ENCODE results near the gene S100A7A.

Gene S100A7A

DNA sequence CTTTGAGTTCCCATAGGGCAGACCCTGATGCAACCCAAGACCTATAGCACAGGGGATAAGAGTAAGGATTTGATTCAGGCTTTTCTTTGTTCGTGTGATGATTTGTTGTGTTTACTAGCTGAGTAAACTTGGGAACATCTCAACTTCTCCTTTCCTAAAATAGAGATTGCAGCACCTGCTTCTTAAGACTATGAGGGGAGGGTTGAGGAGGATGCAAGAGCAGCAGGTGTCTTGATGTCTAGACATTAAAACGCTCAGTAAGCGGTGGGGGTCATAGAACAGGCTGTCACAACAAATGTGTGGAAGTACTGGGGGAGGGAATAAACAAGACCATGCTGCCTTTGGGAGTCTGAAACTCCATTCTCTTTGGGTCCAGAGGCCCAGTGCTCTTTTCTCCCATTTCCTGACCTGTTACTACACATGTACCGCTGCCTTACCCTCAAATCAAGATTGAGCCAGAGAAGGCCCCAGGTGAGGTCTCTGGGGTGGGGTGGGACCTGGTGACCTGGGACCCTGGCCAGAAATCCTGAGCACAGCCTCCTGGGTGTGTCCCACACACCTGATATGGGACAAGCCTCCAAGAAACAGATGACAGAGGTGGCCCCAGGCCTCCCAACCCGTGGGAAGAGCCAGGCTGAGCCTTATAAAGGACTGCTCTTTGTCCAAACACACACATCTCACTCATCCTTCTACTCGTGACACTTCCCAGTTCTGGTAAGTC, at the start of gene S100A7A:
Gene S100A7A, plus strand, starts transcription at position 671 of the 721 bp plus-strand sequence. CDS start 1,563 bp downstream, outside the sequence.
- DNase-seq (ENCODE audit: low spot score): no peak

DNA sequence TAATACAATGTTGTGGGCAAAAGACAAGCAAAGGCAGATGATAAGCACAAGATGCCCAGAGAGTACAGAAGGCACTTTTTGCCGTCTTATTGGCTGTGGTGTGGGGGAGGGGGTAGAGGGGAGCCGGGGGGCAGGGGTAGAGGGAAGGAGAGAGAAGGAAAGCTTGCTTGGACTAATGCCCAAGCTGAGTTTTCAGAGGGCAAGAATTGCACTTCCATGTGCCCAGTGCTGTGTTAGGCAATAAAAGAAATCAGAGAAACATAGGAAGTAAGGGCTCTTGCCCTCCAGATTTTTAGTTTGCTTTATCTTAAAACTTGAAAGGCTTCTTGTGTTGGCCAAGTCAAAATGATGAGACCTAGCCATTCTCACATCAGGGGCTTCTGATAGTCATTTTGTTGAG, 49.2 kb upstream of the S100A7A start:
- DNase-seq (ENCODE audit: low spot score): no peak

DNA sequence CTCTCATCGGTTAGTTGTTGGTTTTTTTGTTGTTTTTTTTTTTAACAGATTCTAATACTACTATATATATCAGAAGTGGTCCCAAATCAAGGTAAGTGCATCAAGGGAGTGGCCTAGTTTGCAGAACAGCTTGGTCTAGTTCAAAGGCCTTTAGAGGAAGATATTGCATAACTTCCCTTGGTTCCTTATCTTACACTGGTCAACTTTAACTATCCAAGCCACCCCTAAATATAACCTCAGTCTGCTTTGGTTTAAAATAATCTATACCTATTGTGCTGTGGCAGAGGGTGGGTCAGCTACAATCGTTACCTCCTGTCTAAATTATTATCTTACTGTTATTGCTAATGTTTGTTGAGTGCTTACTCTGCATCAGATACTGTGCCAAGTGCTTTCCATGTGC, 47.8 kb upstream of the S100A7A start:
- DNase-seq (ENCODE audit: low spot score): no peak

DNA sequence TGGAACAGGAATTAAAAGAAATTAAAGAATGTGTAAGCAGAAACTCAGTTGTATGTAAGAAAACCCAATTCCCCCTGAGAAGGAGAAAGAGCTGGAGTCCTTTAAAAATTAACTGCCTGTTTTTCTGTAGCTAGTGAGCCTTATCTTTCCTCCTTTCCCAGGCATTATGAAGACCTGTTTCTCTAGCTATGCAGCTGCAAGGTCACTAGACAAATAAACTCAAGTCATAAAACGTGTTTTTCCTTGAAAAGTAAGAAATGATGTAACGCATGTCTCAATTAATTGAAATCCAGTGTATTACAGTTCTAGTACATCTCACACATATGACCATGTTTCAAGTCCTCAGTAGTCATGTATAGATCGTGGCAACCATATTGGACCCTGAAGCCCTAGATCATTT, 46.2 kb upstream of the S100A7A start:
- DNase-seq (ENCODE audit: low spot score): no peak

DNA sequence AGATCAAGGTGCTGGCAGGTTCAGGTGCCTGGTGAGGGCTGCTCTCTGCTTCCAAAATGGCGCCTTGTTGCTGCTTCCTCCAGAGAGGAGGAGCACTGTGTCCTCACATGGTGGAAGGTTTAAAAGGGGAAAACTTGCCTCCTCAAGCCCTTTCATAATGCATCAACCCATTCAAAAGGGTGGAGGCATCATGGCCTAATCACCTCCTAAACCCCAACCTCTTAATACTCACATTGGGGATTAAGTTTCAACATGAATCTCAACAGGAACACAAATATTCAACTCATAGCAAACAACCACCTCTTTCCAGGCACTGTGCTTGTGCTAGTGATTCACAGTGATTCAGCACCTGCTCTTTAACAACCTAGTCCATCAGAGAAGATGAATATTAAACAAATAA, 45.1 kb upstream of the S100A7A start:
- no peak for DNase-seq (ENCODE audit: low spot score)

DNA sequence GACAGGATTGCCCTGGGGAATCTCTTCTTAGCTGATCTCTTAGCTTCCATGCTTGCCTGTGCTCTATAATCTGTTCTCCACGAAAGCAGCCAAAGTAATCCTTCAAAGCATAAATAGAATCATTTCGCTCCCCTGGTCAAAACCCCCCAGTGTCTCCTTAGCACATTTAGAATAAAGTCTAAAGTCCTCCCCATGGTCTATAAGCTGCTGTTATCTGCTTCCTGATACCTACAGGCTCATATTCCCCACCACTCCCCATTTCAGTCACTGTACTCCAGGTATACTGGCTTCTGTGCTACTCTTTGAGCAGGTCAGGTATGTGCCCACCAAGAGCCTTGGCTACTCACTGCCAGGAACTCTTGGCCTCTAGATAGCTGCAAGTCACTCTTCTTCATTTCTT, 43.7 kb upstream of the S100A7A start:
- DNase-seq (ENCODE audit: low spot score): no peak

DNA sequence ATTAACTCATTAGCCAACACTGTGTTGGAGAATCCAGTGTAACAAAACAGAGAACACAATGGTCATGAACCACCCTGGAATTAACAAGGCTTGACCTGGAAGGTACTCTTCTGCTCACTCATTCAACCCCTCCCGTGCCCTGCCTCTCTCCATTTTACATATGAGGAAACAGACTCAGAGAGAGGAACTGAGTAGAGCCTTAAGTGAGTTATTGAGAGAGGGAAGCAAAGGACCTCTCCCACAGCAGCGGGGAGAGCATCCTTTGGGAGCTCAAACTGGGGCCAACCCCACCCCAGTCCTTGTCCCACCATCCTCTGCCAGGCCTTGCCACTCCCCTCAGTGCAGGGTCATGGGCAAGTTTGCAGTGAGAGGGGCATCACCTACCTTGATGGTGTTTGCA, 42.2 kb upstream of the S100A7A start:
- no peak for DNase-seq (ENCODE audit: low spot score)

DNA sequence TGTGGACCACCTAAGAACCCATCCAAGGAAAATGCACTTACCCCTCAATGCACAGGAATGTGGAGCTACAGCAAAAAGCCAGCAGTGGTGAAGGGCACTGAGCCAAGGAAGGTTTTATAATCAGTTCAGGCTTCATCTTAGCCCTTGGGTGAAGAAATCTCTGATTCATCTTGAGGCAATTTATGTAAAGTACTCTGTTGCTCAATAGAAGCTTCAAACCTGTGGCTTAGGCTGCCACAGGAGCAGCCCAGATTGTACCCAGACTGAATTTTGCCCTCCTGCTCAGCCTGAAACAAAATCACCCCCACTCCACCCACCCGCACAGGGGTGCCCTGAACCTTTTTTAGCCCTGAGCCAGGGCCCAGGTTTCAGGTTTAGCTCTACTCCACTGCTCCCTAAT, 40.8 kb upstream of the S100A7A start, which contains the start of gene S100A12:
Gene S100A12, minus strand, starts transcription at position 111 of the 400 bp plus-strand sequence. CDS start 1,029 bp downstream, outside the sequence.
- no peak for DNase-seq (ENCODE audit: low spot score)

DNA sequence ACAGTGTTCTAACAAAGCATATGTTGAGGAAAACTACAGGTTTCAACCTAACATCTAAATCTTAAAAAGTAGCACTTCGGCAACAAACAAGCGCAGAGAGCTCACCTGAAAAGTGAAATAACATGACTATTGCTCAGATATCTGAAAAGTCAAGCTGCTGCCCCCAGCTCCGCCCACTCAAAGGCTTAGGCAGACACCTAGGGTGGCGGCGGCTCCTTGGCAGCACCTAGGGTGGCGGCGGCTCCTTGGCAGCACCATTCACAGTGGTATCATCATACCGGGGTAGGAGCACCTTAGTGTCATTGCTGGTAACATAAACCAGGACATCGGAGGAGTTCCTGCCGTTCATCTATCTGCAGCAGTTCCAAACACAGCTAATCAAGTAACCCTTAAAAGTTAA, 36.7 kb upstream of the S100A7A start:
- DNase-seq (ENCODE audit: low spot score): no peak

DNA sequence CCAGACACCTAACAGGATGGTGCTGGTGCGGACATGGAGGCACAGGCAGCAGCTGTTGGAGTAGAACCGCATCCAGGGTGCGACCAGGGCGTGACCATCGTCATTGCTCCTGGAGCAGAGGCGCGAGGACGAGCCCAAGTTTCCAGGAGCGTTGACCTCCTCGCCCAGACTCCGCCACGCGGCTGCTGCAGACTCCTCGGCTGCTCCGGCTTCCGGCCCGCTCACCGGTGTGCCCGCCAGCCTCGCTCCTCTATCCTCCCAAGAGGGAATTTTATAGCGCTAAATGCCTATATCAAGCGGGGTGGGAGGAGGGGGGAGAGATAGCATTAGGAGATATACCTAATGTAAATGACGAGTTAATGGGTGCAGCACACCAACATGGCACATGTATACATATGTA, 35.6 kb upstream of the S100A7A start:
- no peak for DNase-seq (ENCODE audit: low spot score)

DNA sequence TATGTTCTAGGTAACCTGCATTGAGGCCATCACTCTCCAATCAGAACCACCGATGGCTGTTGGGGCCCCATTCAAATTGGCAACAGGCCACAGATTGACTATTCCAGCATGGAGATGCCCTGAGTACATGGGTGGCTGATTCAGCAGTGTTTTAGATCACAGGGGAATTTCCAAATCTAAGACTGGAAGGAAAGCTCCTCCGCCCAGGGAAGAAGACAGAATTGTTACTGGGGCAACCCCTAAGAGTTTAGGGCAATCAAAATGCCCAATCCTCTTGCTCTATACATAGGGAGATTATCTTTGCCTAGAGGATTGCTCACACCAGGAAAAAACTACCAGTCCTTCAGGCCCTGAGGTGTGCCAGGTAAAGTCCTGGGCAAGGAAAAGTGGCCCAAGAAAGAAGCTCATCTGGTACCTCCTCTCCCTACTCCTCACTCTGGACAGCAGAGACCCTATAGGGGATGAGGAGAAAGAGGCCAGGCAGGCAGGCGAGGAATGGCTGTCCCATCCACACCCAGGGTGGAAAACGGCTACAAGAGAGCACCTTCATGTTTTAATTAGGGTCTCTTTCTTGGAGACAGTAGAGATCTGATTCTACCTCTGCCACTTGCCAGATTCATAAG, 31.3 kb upstream of the S100A7A start:
- no peak for DNase-seq (ENCODE audit: low spot score)

DNA sequence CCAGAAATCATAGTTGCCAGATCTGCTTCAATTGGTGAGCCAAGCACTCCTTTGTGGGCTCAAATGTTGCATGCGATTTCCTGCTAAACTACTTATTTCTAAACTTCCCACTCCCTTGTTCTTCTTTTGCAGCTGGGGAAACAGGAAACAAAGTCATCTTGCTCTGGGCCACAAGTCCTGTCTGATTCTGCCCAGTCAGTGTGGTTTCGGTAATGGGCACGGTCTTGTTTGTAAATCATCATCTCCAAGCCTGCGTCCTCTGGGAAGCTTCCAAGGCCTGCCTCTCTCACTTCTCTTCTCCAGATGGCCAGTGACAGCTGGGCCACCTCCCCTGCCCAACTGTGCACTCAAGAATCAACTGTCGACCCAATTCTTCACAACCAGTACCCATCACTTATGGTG, 29.8 kb upstream of the S100A7A start:
- no peak for DNase-seq (ENCODE audit: low spot score)

DNA sequence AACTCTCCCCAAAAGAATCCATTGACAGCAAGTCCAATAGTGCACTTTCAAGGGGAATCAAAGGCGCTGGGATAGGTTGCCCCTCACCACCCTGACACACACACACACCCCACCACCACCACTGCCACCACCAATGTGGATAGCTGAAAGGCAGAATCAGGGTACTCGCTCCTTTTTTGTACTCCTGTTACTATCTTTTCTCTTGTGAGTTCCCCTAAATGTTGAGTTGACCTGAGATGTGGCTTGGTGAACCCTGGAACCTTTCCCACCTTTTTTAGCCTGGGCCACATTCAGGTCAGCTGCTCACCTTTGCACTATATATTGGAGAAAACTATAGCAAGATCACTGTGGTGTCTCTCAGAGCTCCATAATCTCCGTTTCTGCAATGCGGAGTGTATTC, 29.3 kb upstream of the S100A7A start:
- no peak for DNase-seq (ENCODE audit: low spot score)

DNA sequence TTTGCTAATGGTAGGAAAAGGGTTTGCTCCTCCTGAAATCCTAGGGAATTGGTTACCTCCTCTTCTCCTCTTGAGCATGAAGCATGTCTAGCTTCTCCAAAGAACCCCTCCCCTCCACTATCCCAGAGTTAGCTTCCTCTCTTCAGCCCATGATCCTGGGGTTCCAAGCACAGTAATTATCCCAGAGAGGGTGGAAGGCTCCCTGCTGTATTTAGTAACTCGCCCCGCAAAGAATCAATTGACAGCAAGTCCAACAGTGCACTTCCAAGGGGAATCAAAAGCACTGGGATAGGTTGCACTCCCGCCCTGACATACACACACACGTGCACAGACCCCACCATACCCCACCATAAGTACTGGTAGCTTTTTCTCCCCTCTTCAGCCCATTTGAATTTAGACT, 28.5 kb upstream of the S100A7A start:
- no peak for DNase-seq (ENCODE audit: low spot score)

DNA sequence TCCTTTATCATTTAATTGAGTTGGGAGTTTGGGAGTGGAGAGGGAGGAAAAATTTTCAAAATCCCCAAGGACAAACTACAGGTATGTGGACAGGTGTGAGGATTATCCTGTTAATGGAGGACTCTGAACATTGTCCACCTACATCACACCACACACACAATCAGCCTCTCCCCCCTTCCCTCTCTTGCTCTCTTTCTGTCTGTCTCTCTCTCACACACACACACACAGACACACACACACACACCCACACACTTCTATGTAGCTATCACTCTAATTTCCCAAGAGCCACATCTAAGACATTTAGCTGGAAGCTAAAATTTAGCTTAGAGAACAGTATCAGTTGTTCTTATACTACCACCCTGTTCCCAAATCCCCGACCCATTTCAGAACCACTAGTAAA, 26.9 kb upstream of the S100A7A start:
- DNase-seq (ENCODE audit: low spot score): no peak

DNA sequence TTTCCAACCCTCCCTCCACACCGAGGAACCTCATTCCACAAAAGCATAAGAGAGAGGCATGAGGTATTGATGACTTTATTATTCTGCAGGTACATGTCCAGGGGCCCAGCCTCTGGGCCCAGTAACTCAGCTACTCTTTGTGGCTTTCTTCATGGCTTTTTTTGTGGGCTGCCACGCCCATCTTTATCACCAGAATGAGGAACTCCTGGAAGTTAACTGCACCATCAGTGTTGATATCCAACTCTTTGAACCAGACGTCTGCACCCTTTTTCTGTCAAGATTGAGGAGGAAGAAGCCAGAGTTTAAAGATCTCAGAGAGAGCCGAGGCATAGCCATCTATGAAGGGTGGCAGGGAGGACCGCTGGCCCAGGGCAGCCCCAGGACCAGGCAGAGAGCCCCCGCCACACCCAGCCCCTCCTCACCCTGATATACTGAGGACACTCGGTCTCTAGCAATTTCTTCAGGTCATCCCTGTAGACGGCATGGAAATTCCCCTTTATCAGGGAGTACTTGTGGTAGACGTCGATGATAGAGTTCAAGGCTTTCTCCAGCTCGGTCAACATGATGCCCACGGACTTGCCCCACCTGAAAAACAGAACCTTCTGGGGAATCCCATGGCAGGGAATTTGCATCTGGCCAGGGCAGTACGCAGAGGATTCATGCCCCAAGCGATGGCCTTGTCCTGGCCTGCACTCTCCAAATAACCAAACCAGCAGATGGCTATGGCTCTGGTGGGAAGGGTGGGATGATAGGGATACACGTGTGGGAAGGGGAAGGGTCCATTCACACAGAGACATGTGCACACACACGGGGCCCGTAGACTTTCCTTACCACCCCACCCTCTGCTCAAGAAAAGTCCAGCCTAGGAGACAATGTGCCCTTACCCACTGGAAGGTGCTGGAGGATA, 26.1 kb upstream of the S100A7A start:
- no peak for DNase-seq (ENCODE audit: low spot score)

DNA sequence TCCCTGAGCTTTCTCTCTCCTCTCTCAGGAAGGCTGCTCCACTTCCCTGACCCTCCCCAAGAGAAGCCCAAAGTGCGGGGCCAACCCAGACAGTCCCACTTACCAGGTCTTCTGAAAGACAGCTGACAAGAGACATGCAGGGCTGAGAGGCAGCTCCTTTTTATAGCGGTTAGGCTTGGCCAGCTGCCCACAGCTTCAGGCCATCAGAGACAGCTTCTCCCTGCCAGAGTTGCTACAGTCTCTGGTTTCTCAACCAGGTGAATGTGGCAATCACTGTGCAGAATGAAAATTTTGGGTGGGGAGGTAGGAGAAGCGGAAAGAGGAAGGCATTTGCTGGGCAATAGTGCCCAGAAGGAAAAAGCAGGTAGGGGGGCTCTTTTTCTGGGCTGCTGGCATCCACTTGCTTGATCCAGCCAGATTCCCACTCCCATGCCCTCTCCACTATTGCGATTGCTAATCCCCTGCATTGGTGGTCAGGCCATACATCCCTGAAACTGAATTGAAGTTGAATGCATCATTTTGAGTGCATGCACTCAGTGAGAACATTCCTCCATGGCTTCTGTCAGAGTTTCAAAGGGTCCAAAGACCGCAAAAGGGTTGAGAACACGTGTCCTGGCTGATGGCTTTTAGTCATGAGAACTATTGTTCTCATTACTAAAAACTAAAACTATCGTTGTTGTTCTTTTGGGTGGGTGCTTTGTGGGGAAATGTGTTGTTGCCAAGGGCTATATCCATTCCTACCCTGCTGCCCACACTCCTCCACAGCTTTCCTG, 25.2 kb upstream of the S100A7A start, which contains the start of gene S100A8:
Gene S100A8, minus strand, starts transcription at position 136 of the 773 bp plus-strand sequence. CDS start 538 bp downstream, outside the sequence.
- no peak for DNase-seq (ENCODE audit: low spot score)

DNA sequence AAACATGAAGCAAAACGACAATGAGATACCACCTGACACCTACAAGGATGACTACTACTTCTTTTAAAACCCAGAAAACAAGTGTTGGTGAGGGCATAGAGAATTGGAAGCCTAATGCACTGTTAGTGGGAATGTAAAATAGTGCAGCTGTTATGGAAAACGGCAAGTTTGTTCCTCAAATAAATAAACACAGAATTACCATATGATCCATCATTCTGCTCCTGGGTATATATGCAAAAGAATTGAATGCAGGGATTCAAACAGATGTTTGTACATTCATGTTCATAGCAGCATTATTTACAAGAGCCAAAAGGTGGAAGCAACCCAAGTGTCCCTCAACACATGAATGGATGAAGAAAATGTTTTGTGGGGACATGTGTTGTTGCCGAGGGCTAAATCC, 24.1 kb upstream of the S100A7A start:
- no peak for DNase-seq (ENCODE audit: low spot score)

DNA sequence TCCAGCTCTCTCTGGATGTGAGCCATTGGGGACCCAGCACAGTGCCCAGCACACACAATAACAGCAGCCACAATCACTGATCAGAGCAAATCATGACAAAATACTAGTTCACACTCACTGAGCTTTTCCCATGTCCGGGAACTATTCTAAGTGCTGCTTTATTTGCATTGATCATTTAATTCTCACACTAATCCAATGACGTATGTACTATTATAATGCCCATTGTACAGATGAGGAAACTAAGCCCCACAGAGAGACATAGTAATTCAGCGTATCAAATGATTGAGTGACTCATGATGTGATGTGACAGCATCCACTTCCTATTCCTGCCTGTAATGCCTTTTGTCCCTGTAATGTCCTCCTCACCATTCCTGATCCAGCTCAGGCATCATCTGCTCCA, 23.5 kb upstream of the S100A7A start:
- DNase-seq (ENCODE audit: low spot score): no peak

DNA sequence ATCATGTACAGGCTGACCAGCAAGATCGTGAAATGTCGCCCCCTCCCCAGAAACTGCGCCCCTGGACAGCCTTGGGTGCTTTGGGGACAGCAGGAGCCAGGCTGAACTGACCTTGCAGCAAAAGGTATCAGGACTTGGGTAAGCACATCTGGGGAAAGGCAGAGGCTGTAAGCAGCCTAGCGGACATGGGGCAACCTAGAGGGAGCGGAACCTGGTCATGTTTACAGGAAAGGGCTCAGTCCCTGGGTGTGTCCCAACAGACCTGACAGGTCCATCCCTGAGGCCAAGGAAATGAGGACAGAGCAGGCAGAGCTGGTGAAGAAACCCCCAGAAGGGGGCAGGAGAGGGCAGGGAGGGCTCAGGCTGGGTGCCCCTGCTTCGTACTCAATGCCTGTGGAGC, 22.4 kb upstream of the S100A7A start:
- DNase-seq (ENCODE audit: low spot score): no peak

DNA sequence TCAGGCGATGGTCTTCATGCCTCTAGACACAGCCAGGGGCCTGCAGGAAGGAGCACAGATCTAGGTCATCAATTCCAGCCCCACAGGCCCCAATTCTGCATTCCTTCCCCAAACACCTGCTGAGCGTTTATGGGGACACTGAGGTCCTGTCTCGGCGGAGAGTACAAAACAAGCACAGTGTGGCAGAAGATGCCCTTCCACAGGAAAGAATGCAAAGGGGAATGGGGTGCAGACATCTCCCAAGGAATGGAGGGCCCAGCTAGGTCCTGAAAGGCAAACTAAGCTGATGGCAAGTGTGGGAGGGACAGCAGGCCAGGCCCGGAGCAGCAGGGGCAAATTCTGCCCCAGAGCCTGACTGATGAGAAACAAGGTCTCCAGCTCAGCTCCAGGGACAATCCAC, 21.9 kb upstream of the S100A7A start:
- DNase-seq (ENCODE audit: low spot score): no peak

DNA sequence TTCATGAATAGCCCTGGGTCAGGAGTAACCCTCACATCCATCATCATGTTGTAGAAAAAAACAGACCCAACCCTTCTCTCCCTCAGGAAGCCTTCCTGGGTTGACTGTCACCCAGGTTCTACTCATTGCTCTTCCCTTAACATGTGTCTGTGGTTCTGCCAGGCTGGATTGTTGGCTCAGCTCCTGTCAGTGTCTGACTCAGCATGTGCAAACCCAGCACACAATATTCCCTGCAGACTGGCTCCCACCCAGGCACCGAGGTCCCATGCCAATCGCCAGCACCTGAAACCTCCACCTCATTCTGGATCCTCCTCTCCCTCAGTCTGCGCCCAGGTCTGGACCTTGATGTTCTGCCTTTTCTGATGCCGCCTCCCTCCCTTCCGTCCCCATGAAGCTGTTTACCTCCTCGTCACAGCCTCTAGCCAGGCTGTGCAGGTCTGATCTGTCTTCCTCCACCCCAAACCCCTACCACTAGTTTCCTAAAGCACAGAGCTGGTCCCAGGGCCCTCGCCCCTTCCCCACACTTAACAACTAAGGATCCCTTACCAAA, 21.1 kb upstream of the S100A7A start:
- DNase-seq (ENCODE audit: low spot score): no peak
